ENCODE data around the gene ARHGAP28.

ARHGAP28 gene

GRCh38 chr18:6830916-6831315 is 101.4 kb downstream of the ARHGAP28 start:
- no peak for TF ChIP-seq EP300 (IDR thresholded peaks at IDR 0.05; ENCODE audit: borderline replicate concordance)

DNA sequence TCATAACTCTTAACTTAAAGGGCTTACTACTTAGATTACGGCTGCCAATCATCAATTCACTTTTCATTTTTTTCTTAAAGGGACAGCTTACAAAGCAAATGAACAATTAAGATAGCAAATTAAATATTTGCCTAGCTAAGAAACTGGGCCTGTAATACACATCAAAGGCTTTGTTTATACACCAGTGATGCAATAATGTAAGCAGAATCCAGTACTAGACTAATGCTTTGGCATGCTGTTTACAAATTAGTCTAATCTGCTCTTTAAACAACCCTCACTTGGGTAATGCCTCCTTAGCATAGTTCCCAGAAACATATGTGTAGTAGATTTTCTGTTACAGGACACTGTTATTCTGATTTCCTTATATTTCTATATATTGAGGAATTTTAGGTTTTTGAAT is 105.8 kb downstream of the ARHGAP28 start:
- TF ChIP-seq, protein P1, sequence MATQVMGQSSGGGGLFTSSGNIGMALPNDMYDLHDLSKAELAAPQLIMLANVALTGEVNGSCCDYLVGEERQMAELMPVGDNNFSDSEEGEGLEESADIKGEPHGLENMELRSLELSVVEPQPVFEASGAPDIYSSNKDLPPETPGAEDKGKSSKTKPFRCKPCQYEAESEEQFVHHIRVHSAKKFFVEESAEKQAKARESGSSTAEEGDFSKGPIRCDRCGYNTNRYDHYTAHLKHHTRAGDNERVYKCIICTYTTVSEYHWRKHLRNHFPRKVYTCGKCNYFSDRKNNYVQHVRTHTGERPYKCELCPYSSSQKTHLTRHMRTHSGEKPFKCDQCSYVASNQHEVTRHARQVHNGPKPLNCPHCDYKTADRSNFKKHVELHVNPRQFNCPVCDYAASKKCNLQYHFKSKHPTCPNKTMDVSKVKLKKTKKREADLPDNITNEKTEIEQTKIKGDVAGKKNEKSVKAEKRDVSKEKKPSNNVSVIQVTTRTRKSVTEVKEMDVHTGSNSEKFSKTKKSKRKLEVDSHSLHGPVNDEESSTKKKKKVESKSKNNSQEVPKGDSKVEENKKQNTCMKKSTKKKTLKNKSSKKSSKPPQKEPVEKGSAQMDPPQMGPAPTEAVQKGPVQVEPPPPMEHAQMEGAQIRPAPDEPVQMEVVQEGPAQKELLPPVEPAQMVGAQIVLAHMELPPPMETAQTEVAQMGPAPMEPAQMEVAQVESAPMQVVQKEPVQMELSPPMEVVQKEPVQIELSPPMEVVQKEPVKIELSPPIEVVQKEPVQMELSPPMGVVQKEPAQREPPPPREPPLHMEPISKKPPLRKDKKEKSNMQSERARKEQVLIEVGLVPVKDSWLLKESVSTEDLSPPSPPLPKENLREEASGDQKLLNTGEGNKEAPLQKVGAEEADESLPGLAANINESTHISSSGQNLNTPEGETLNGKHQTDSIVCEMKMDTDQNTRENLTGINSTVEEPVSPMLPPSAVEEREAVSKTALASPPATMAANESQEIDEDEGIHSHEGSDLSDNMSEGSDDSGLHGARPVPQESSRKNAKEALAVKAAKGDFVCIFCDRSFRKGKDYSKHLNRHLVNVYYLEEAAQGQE (IDR thresholded peaks at IDR 0.05; ENCODE audit: low read depth): no peak
- TF ChIP-seq YY1 (IDR thresholded peaks at IDR 0.05; ENCODE audit: low read depth) (no peak), EGR1 (IDR thresholded peaks at IDR 0.05) (no peak), EP300 (IDR thresholded peaks at IDR 0.05; ENCODE audit: borderline replicate concordance) (no peak), CREB1 (IDR thresholded peaks at IDR 0.05; ENCODE audit: low read depth) (no peak), RAD21 (IDR thresholded peaks at IDR 0.05; ENCODE audit: low read depth) (no peak), TCF12 (IDR thresholded peaks at IDR 0.05; ENCODE audit: low read depth) (no peak), CEBPB (IDR thresholded peaks at IDR 0.05) (no peak), NFIC (IDR thresholded peaks at IDR 0.05) (no peak)

DNA sequence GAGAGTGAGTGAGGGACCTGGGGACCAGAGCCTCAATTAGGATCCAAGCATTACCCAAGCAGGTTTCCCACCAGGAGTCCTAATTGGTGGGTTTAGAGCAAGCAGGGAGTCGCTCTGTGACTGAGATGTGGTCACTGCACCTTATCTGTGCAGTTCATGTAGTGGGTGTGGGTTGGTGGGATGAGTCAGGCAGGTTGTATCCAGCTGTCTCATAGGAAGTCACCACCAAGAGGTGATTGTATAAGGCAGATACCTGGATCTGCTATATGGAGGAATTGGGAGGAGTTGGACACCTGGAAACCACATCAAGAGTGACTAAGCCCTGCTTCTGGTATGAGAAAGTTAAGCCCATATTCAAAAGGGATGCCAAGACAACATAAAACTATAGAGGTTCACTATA is 106.8 kb downstream of the ARHGAP28 start:
- TF ChIP-seq TEAD4 (IDR thresholded peaks at IDR 0.05): no peak
- TF ChIP-seq TAF1 (IDR thresholded peaks at IDR 0.05; ENCODE audit: low read depth): no peak
- TF ChIP-seq CEBPB (IDR thresholded peaks at IDR 0.05): no peak

- TF ChIP-seq TAF1 (IDR thresholded peaks at IDR 0.05; ENCODE audit: low read depth): no peak
- no peak for TF ChIP-seq CEBPB (IDR thresholded peaks at IDR 0.05)
- TF ChIP-seq, protein P1 (IDR thresholded peaks at IDR 0.05; ENCODE audit: low read depth): no peak
- no peak for TF ChIP-seq TCF12 (IDR thresholded peaks at IDR 0.05; ENCODE audit: low read depth)
- TF ChIP-seq YY1 (IDR thresholded peaks at IDR 0.05; ENCODE audit: low read depth): no peak
- no peak for TF ChIP-seq EGR1 (IDR thresholded peaks at IDR 0.05)
- no peak for TF ChIP-seq USF1 (IDR thresholded peaks at IDR 0.05)
- TF ChIP-seq TEAD4 (IDR thresholded peaks at IDR 0.05): no peak
- TF ChIP-seq NFIC (IDR thresholded peaks at IDR 0.05): no peak
- no peak for TF ChIP-seq RAD21 (IDR thresholded peaks at IDR 0.05; ENCODE audit: low read depth)
These were observed 108.4 kb downstream of the ARHGAP28 start for GRCh38 chr18:6837904-6838303.

DNA sequence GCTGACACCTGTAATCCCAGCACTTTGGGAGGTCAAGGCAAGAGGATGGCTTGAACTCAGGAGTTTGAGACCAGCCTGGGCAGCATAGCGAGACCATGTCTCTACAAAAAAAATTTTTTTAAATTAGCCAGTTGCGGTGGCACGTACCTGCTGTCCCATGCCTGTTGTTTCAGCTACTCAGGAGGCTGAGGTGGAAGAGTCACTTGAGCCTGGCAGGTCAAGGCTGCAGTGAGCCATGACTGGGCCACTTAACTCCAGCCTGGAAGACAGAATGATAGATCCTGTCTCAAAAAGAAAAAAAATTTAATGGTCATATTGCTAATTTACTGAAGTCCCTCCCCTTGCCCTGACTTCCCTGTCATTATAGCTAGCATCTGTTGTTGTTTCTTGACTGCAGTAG is 112.6 kb downstream of the ARHGAP28 start:
- TF ChIP-seq TAF1 (IDR thresholded peaks at IDR 0.05; ENCODE audit: low read depth): no peak
- TF ChIP-seq, protein P1 (IDR thresholded peaks at IDR 0.05; ENCODE audit: low read depth): no peak
- no peak for TF ChIP-seq EP300 (IDR thresholded peaks at IDR 0.05; ENCODE audit: borderline replicate concordance)
- no peak for TF ChIP-seq EGR1 (IDR thresholded peaks at IDR 0.05)
- no peak for TF ChIP-seq TEAD4 (IDR thresholded peaks at IDR 0.05)
- TF ChIP-seq YY1 (IDR thresholded peaks at IDR 0.05; ENCODE audit: low read depth): no peak
- no peak for TF ChIP-seq USF1 (IDR thresholded peaks at IDR 0.05)
- TF ChIP-seq CEBPB (IDR thresholded peaks at IDR 0.05): no peak
- no peak for TF ChIP-seq NFIC (IDR thresholded peaks at IDR 0.05)

GRCh38 chr18:6843308-6843707 is 113.8 kb downstream of the ARHGAP28 start:
- no peak for TF ChIP-seq TAF1 (IDR thresholded peaks at IDR 0.05; ENCODE audit: low read depth)
- TF ChIP-seq CREB1 (IDR thresholded peaks at IDR 0.05; ENCODE audit: low read depth): no peak
- no peak for TF ChIP-seq RAD21 (IDR thresholded peaks at IDR 0.05; ENCODE audit: low read depth)

- TF ChIP-seq TEAD4 (IDR thresholded peaks at IDR 0.05) (no peak), ZBTB7A (IDR thresholded peaks at IDR 0.05; ENCODE audit: low read depth) (no peak), TCF12 (IDR thresholded peaks at IDR 0.05; ENCODE audit: low read depth) (no peak), TAF1 (IDR thresholded peaks at IDR 0.05; ENCODE audit: low read depth) (no peak), USF1 (IDR thresholded peaks at IDR 0.05) (no peak), EGR1 (IDR thresholded peaks at IDR 0.05) (no peak), EP300 (IDR thresholded peaks at IDR 0.05; ENCODE audit: borderline replicate concordance) (no peak), FOXM1 (IDR thresholded peaks at IDR 0.05; ENCODE audit: borderline replicate concordance, low read depth) (no peak), NFIC (IDR thresholded peaks at IDR 0.05) (no peak), RAD21 (IDR thresholded peaks at IDR 0.05; ENCODE audit: low read depth) (no peak)
- TF ChIP-seq, protein P2, sequence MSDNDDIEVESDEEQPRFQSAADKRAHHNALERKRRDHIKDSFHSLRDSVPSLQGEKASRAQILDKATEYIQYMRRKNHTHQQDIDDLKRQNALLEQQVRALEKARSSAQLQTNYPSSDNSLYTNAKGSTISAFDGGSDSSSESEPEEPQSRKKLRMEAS (IDR thresholded peaks at IDR 0.05): no peak
These were observed 120.9 kb downstream of the ARHGAP28 start for GRCh38 chr18:6850396-6850795.
